A673 (cell line): ENCODE results near the gene CST8. TPM values are rescaled to one million over a fixed set of nuclear protein-coding genes. Genes with fewer than 3 reads are reported as not detected.

Experiments
- Bru-seq: library from RNA; stranded (reverse); fragments of 400-500 nt; gene quantifications from one replicate; lab custom pipeline; 2021; lab: Mats Ljungman, UMichigan
- BruChase-seq, 2 experiments: library from RNA; stranded (reverse); fragments of 400-500 nt; gene quantifications; one replicate each; lab custom pipeline; 2021; lab: Mats Ljungman, UMichigan
- BruUV-seq: library from RNA; stranded (reverse); fragments of 400-500 nt; replicated peaks from 2 replicates; lab custom pipeline; 2021; lab: Mats Ljungman, UMichigan
- CTCF ChIA-PET: fragments of 300-600 bp; sonication (Branson Sonifier 250); formaldehyde crosslinking; loops from one replicate; lab custom pipeline; 2022; ENCODE audit warnings: antibody characterized with exemption; lab: Charles Lee
- POLR2A ChIA-PET: fragments of 300-600 bp; sonication (Branson Sonifier 250); formaldehyde crosslinking; loops from one replicate; lab custom pipeline; 2022; ENCODE audit warnings: antibody characterized with exemption; ENCODE audit not compliant: low non-redundant PET; lab: Charles Lee
- DNase-seq: peaks from one replicate; pipeline ENCODE4 v3.0.0-alpha.2; 2015; ENCODE audit warnings: low spot score
- H3K27ac ChIP-seq: fragments of 200-600 bp; sonication (generic); 2 replicates; pipeline ENCODE4 v1.5.1; 2016; ENCODE audit warnings: mixed run types, low read depth, mild to moderate bottlenecking, mixed read lengths, antibody characterized with exemption, low read length; ENCODE audit not compliant: poor library complexity, severe bottlenecking
- H3K27me3 ChIP-seq: fragments of 200-600 bp; sonication (generic); replicated peaks from 2 replicates; pipeline ENCODE4 v1.6.1; 2017; ENCODE audit warnings: mixed run types, low read depth, mild to moderate bottlenecking, mixed read lengths, antibody characterized with exemption, low read length; ENCODE audit not compliant: insufficient read depth, poor library complexity
- H3K36me3 ChIP-seq: fragments of 200-600 bp; sonication (generic); 2 replicates; pipeline ENCODE4 v1.6.1; 2016; ENCODE audit warnings: mixed run types, mild to moderate bottlenecking, mixed read lengths, antibody characterized with exemption, low read length; ENCODE audit not compliant: insufficient read depth, poor library complexity, severe bottlenecking
- H3K4me1 ChIP-seq: fragments of 200-600 bp; sonication (generic); 2 replicates; pipeline ENCODE4 v1.6.1; 2017; ENCODE audit warnings: mixed run types, mild to moderate bottlenecking, mixed read lengths, antibody characterized with exemption, low read length; ENCODE audit not compliant: insufficient read depth, poor library complexity, severe bottlenecking
- H3K4me3 ChIP-seq: fragments of 200-600 bp; sonication (generic); 2 replicates; pipeline ENCODE4 v1.5.1; 2016; ENCODE audit warnings: low read depth, mixed run types, mild to moderate bottlenecking, mixed read lengths, low read length; ENCODE audit not compliant: poor library complexity, severe bottlenecking
- H3K9me3 ChIP-seq: fragments of 200-600 bp; sonication (generic); 2 replicates; pipeline ENCODE4 v1.6.1; 2016; ENCODE audit warnings: mixed run types, low read depth, mild to moderate bottlenecking, mixed read lengths, antibody characterized with exemption, low read length; ENCODE audit not compliant: poor library complexity, severe bottlenecking
- CTCF ChIP-seq: fragments of 300-800, 200-600 bp; sonication (generic); conservative IDR thresholded peaks from 2 replicates; pipeline ENCODE4 v1.5.1; 2017; ENCODE audit warnings: low read depth, mild to moderate bottlenecking, antibody characterized with exemption, low read length, moderate library complexity, mixed read lengths
- EZH2 ChIP-seq: fragments of 200-600 bp; sonication (generic); IDR thresholded peaks from 2 replicates; pipeline ENCODE4 v1.6.1; 2017; ENCODE audit warnings: borderline replicate concordance, low read depth, mild to moderate bottlenecking, mixed read lengths, antibody characterized with exemption, low read length; ENCODE audit not compliant: poor library complexity, severe bottlenecking
- intact Hi-C: fragments of 100-400 bp; cut with micrococcal nuclease; formaldehyde crosslinking; loops from one replicate; pipeline ENCODE4 v1.10.0; 2022; ENCODE audit not compliant: unreplicated experiment
- long read RNA-seq: library from polyadenylated mRNA; stranded (forward); transcript quantifications from one replicate; pipeline ENCODE4 v2.0.0, GENCODE V29; 2022
- total RNA-seq: library from RNA; stranded (reverse); gene quantifications from 2 replicates; pipeline ENCODE4 v1.2.3, GENCODE V29; 2021

CST8 gene
- not detected in 2 replicates for total RNA-seq
- Bru-seq, nascent RNA: not detected
- not detected for BruChase-seq, experiment 1, labeled RNA remaining after a 2-hour chase
- BruChase-seq, experiment 2, labeled RNA remaining after a 6-hour chase: not detected
- long read RNA-seq: 0 reads

- TF ChIP-seq CTCF (no peak), EZH2 (no peak)
- ChIA-PET POLR2A (no interaction called here), CTCF (no interaction called here)
- BruUV-seq: no TSS peak
- no peak within 1 kb of the TSS for H3K27ac ChIP-seq
- H3K4me3 ChIP-seq: no peak within 1 kb of the TSS
- H3K4me1 ChIP-seq: no peaks in the 10 kb centered on the region
- no peaks in the 10 kb centered on the region for H3K36me3 ChIP-seq
- intact Hi-C loops: no loop called here
- no peak for DNase-seq
- no peaks in the 10 kb centered on the region for H3K9me3 ChIP-seq
- H3K27me3 ChIP-seq: no peaks in the 10 kb centered on the region
Measured at GRCh38 chr20:23490817-23491216, at the start of gene CST8. Gene CST8, plus strand, starts transcription at chr20:23491117. Its CDS starts 551 bp downstream, at chr20:23491668.

- intact Hi-C loops: loop anchor here (1.0 to 2.0 kb wide), 2 partner anchors 164 to 225 kb away; no protein-coding TSS in a partner anchor
- POLR2A ChIA-PET: no interaction called here
- Histone ChIP-seq H3K36me3 (no peaks in the 10 kb centered on the region), H3K4me3 (no peak overlapping the region), H3K27ac (no peak overlapping the region), H3K9me3 (no peaks in the 10 kb centered on the region), H3K4me1 (no peaks in the 10 kb centered on the region), H3K27me3 (no peaks in the 10 kb centered on the region)
- CTCF ChIA-PET: interaction anchor here (0.9 to 1.6 kb wide), 2 partner anchors 167 to 225 kb away, joined by 3 to 7 read pairs; no protein-coding TSS in a partner anchor
- DNase-seq: peak; percentile 80
- BruUV-seq: no TSS peak
- peak; percentile 92 for TF ChIP-seq CTCF
- TF ChIP-seq EZH2: no peak
Measured at GRCh38 chr20:23441850-23442313, 49.0 kb upstream of the CST8 start.

- DNase-seq: no peak
- Histone ChIP-seq H3K4me1 (no peaks in the 10 kb centered on the region), H3K36me3 (no peaks in the 10 kb centered on the region), H3K4me3 (no peak overlapping the region), H3K27ac (no peak overlapping the region), H3K27me3 (no peaks in the 10 kb centered on the region), H3K9me3 (no peaks in the 10 kb centered on the region)
- intact Hi-C loops: loop anchor here (1.0 to 2.0 kb wide), 2 partner anchors 164 to 224 kb away; no protein-coding TSS in a partner anchor
- POLR2A ChIA-PET: no interaction called here
- no TSS peak for BruUV-seq
- CTCF ChIA-PET: interaction anchor here (0.9 to 1.6 kb wide), 2 partner anchors 166 to 224 kb away, joined by 3 to 7 read pairs; no protein-coding TSS in a partner anchor
- TF ChIP-seq CTCF: no peak
- no peak for TF ChIP-seq EZH2
Measured at GRCh38 chr20:23442436-23442835, 48.5 kb upstream of the CST8 start.
